A673 (cell line): ENCODE measurements around the gene SAP25. TPM values are rescaled to one million over a fixed set of nuclear protein-coding genes. Genes with fewer than 3 reads are reported as not detected.

Experiments used
- BruUV-seq: library from RNA; stranded (reverse); fragments of 400-500 nt; replicated peaks from 2 replicates; lab custom pipeline; 2021; lab: Mats Ljungman, UMichigan
- CTCF ChIA-PET: fragments of 300-600 bp; sonication (Branson Sonifier 250); formaldehyde crosslinking; loops from one replicate; lab custom pipeline; 2022; ENCODE audit warnings: antibody characterized with exemption; lab: Charles Lee
- POLR2A ChIA-PET: fragments of 300-600 bp; sonication (Branson Sonifier 250); formaldehyde crosslinking; loops from one replicate; lab custom pipeline; 2022; ENCODE audit warnings: antibody characterized with exemption; ENCODE audit not compliant: low non-redundant PET; lab: Charles Lee
- DNase-seq: peaks from one replicate; pipeline ENCODE4 v3.0.0-alpha.2; 2015; ENCODE audit warnings: low spot score
- H3K27ac ChIP-seq: fragments of 200-600 bp; sonication (generic); 2 replicates; pipeline ENCODE4 v1.5.1; 2016; ENCODE audit warnings: mixed run types, low read depth, mild to moderate bottlenecking, mixed read lengths, antibody characterized with exemption, low read length; ENCODE audit not compliant: poor library complexity, severe bottlenecking
- H3K27me3 ChIP-seq: fragments of 200-600 bp; sonication (generic); replicated peaks from 2 replicates; pipeline ENCODE4 v1.6.1; 2017; ENCODE audit warnings: mixed run types, low read depth, mild to moderate bottlenecking, mixed read lengths, antibody characterized with exemption, low read length; ENCODE audit not compliant: insufficient read depth, poor library complexity
- H3K36me3 ChIP-seq: fragments of 200-600 bp; sonication (generic); 2 replicates; pipeline ENCODE4 v1.6.1; 2016; ENCODE audit warnings: mixed run types, mild to moderate bottlenecking, mixed read lengths, antibody characterized with exemption, low read length; ENCODE audit not compliant: insufficient read depth, poor library complexity, severe bottlenecking
- H3K4me1 ChIP-seq: fragments of 200-600 bp; sonication (generic); 2 replicates; pipeline ENCODE4 v1.6.1; 2017; ENCODE audit warnings: mixed run types, mild to moderate bottlenecking, mixed read lengths, antibody characterized with exemption, low read length; ENCODE audit not compliant: insufficient read depth, poor library complexity, severe bottlenecking
- H3K4me3 ChIP-seq: fragments of 200-600 bp; sonication (generic); 2 replicates; pipeline ENCODE4 v1.5.1; 2016; ENCODE audit warnings: low read depth, mixed run types, mild to moderate bottlenecking, mixed read lengths, low read length; ENCODE audit not compliant: poor library complexity, severe bottlenecking
- H3K9me3 ChIP-seq: fragments of 200-600 bp; sonication (generic); 2 replicates; pipeline ENCODE4 v1.6.1; 2016; ENCODE audit warnings: mixed run types, low read depth, mild to moderate bottlenecking, mixed read lengths, antibody characterized with exemption, low read length; ENCODE audit not compliant: poor library complexity, severe bottlenecking
- EZH2 ChIP-seq: fragments of 200-600 bp; sonication (generic); IDR thresholded peaks from 2 replicates; pipeline ENCODE4 v1.6.1; 2017; ENCODE audit warnings: borderline replicate concordance, low read depth, mild to moderate bottlenecking, mixed read lengths, antibody characterized with exemption, low read length; ENCODE audit not compliant: poor library complexity, severe bottlenecking
- intact Hi-C: fragments of 100-400 bp; cut with micrococcal nuclease; formaldehyde crosslinking; loops from one replicate; pipeline ENCODE4 v1.10.0; 2022; ENCODE audit not compliant: unreplicated experiment
- total RNA-seq: library from RNA; stranded (reverse); gene quantifications from 2 replicates; pipeline ENCODE4 v1.2.3, GENCODE V29; 2021
- TF ChIP-seq, protein P1 (sequence below): fragments of 300-800, 200-600 bp; sonication (generic); conservative IDR thresholded peaks from 2 replicates; pipeline ENCODE4 v1.5.1; 2017; ENCODE audit warnings: low read depth, mild to moderate bottlenecking, antibody characterized with exemption, low read length, moderate library complexity, mixed read lengths

Gene SAP25
- total RNA-seq, 1 experiment from 2014 or later = 1.7 TPM

GRCh38 chr7:100540073-100540723 lies 33.5 kb downstream of the SAP25 start:
- no peak overlapping the region for H3K27ac ChIP-seq
- intact Hi-C loops = no loop called here
- H3K36me3 ChIP-seq = no peaks in the 10 kb centered on the region
- no TSS peak for BruUV-seq
- H3K27me3 ChIP-seq = no peaks in the 10 kb centered on the region
- ChIA-PET POLR2A (no interaction called here), CTCF (no interaction called here)
- H3K4me3 ChIP-seq = peak overlapping the region; percentile 59
- peaks cover 6% of the 10 kb centered on the region for H3K4me1 ChIP-seq
- no peak for DNase-seq
- no peaks in the 10 kb centered on the region for H3K9me3 ChIP-seq
- TF ChIP-seq, protein P1, sequence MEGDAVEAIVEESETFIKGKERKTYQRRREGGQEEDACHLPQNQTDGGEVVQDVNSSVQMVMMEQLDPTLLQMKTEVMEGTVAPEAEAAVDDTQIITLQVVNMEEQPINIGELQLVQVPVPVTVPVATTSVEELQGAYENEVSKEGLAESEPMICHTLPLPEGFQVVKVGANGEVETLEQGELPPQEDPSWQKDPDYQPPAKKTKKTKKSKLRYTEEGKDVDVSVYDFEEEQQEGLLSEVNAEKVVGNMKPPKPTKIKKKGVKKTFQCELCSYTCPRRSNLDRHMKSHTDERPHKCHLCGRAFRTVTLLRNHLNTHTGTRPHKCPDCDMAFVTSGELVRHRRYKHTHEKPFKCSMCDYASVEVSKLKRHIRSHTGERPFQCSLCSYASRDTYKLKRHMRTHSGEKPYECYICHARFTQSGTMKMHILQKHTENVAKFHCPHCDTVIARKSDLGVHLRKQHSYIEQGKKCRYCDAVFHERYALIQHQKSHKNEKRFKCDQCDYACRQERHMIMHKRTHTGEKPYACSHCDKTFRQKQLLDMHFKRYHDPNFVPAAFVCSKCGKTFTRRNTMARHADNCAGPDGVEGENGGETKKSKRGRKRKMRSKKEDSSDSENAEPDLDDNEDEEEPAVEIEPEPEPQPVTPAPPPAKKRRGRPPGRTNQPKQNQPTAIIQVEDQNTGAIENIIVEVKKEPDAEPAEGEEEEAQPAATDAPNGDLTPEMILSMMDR = no peak

- POLR2A ChIA-PET = no interaction called here
- peak overlapping the region; percentile 43 for H3K27ac ChIP-seq
Observed at GRCh38 chr7:100539436-100540006, 34.2 kb downstream of the SAP25 start.

DNA sequence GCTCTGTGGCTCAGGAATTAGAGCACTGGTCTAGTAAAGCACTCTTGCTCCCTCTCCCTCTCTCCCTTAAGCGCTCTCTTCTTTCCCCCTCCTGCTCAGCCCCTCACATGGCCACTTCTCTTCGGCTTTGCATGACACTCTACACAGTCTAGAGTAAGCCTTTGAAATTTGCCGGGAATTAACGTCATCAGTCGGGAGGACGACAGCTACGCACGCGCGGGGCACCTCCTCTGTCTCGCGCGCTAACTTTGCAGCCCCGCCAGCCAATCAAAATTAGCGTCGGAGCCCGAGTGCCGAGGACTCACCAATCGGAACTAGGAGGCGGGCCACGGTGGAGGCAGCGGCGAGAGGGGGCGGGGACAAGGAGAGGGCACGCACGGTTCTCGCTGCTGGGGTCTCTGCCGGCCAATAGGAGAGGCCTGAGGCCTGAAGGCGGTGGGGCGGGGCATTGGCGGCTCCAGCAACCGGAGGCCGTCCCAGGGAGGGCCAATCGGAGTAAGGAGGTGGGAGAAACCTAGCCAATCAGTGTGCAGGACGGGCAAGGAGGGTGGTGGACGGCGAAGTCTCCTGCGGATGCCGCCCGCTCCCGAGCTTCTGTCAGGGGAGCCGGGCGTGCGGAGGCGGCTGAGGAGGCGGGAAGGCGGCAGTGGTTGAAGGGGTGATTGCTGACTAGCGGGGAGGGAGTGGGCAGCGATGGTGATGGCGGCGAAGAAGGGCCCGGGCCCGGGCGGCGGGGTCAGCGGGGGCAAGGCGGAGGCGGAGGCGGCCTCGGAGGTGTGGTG lies 34.9 kb downstream of the SAP25 start, which contains the start of gene AGFG2:
Gene AGFG2, plus strand, starts transcription at position 550 of the 782 bp plus-strand sequence. Its CDS starts 144 bp downstream, at position 694.
- Histone ChIP-seq H3K36me3 (no peaks in the 10 kb centered on the region), H3K4me3 (peak within 1 kb of the TSS; percentile 59), H3K4me1 (peaks cover 3% of the 10 kb centered on the region), H3K27me3 (no peaks in the 10 kb centered on the region), H3K9me3 (no peaks in the 10 kb centered on the region), H3K27ac (peak within 1 kb of the TSS; percentile 84)
- BruUV-seq = no TSS peak
- POLR2A ChIA-PET = interaction anchor here (0.6 to 0.7 kb wide), 2 partner anchors 58 to 110 kb away, joined by 3 to 6 read pairs; partner anchors contain the start of gene ZCWPW1
- CTCF ChIA-PET = no interaction called here
- TF ChIP-seq EZH2 = no peak
- TF ChIP-seq, protein P1 = no peak
- DNase-seq = peak; percentile 100
- intact Hi-C loops = loop anchor here (2.0 kb wide), 1 partner anchor 60 kb away; the partner anchor contains the start of gene TSC22D4

More at GRCh38 chr7:100539436-100540006, 34.2 kb downstream of the SAP25 start:
- no peak for TF ChIP-seq EZH2
- TF ChIP-seq, protein P1 = no peak
- Histone ChIP-seq H3K36me3 (no peaks in the 10 kb centered on the region), H3K4me3 (peak overlapping the region; percentile 59), H3K9me3 (no peaks in the 10 kb centered on the region), H3K4me1 (peaks cover 3% of the 10 kb centered on the region), H3K27me3 (no peaks in the 10 kb centered on the region)
- intact Hi-C loops = loop anchor here (2.0 kb wide), 1 partner anchor 61 kb away; the partner anchor contains the start of gene TSC22D4
- no peak for DNase-seq
- CTCF ChIA-PET = no interaction called here
- BruUV-seq = no TSS peak
